ENCODE results near the gene EML3.
"Not testable (repeated sequence)": the region's sequence is repeated elsewhere in the genome, so short reads cannot be mapped to it uniquely, and the experiment has no call there.

Gene EML3

GRCh38 chr11:62644220-62644619, 31.6 kb upstream of the EML3 start:
- TF ChIP-seq CTCF (conservative IDR thresholded peaks at IDR 0.05; ENCODE audit: low read depth, low read length): no peak
- H3K4me3 ChIP-seq (ENCODE audit: low read depth, low read length): no peak overlapping the region
- no peak for DNase-seq (ENCODE audit: low read depth)

GRCh38 chr11:62632492-62632891, 19.9 kb upstream of the EML3 start:
- no peak for DNase-seq (ENCODE audit: low read depth)
- TF ChIP-seq CTCF (conservative IDR thresholded peaks at IDR 0.05; ENCODE audit: low read depth, low read length): no peak
- H3K4me3 ChIP-seq (ENCODE audit: low read depth, low read length): no peak overlapping the region

- TF ChIP-seq CTCF (conservative IDR thresholded peaks at IDR 0.05; ENCODE audit: low read depth, low read length): peak; percentile 29
- H3K4me3 ChIP-seq (ENCODE audit: low read depth, low read length): no peak overlapping the region
- peak; percentile 37 for DNase-seq (ENCODE audit: low read depth)
These were observed 15.1 kb upstream of the EML3 start for GRCh38 chr11:62627713-62628112.

- no peak overlapping the region for H3K4me3 ChIP-seq (ENCODE audit: low read depth, low read length)
- DNase-seq (ENCODE audit: low read depth): no peak
These were observed 10.0 kb upstream of the EML3 start for GRCh38 chr11:62622476-62623089.

GRCh38 chr11:62621567-62622470, 9.2 kb upstream of the EML3 start, which contains the start of gene B3GAT3:
TSS of gene B3GAT3 (minus strand) at chr11:62621986. CDS start at chr11:62621947, 39 bp downstream.
- H3K4me3 ChIP-seq (ENCODE audit: low read depth, low read length): peak within 1 kb of the TSS; percentile 75
- DNase-seq (ENCODE audit: low read depth): peak; percentile 99
- no peak for TF ChIP-seq CTCF (conservative IDR thresholded peaks at IDR 0.05; ENCODE audit: low read depth, low read length)

More at GRCh38 chr11:62622476-62623089, 10.0 kb upstream of the EML3 start:
- TF ChIP-seq CTCF (conservative IDR thresholded peaks at IDR 0.05; ENCODE audit: low read depth, low read length): no peak

GRCh38 chr11:62621027-62621566, 8.5 kb upstream of the EML3 start:
- H3K4me3 ChIP-seq (ENCODE audit: low read depth, low read length): peak overlapping the region; percentile 75
- no peak for DNase-seq (ENCODE audit: low read depth)
- no peak for TF ChIP-seq CTCF (conservative IDR thresholded peaks at IDR 0.05; ENCODE audit: low read depth, low read length)

- DNase-seq (ENCODE audit: low read depth); H3K4me3 ChIP-seq (ENCODE audit: low read depth, low read length): not testable (repeated sequence)
These were observed 4.4 kb upstream of the EML3 start for GRCh38 chr11:62616957-62617356.
